Activated T-helper 2 cell treated with anti-CD3 and anti-CD28 coated beads, Interferon-gamma antibody, Interleukin-2, Interleukin-4, amounts not matched to agents 10 μg/mL and 5 μg/mL and 100 μg/mL, durations not matched to agents 14 hours and 24 hours and 36 hours (primary cell): ENCODE results near the gene VSX2. TPM values are rescaled to one million over a fixed set of nuclear protein-coding genes. Genes with fewer than 3 reads are reported as not detected.
A peak's percentile ranks its signal among the peaks of the same experiment; 100 is the strongest.

Experiments used
- DNase-seq: peaks from one replicate; pipeline ENCODE4 v3.0.0; 2021; ENCODE audit warnings: low spot score
- H3K27ac Mint-ChIP-seq: one replicate; pipeline ENCODE4 v1.8.0; 2021; ENCODE audit warnings: mixed read lengths
- H3K27me3 Mint-ChIP-seq: one replicate; pipeline ENCODE4 v1.8.0; 2021; ENCODE audit warnings: low read depth, mixed read lengths
- H3K36me3 Mint-ChIP-seq: one replicate; pipeline ENCODE4 v1.8.0; 2021; ENCODE audit warnings: low read depth, mixed read lengths
- H3K4me1 Mint-ChIP-seq: one replicate; pipeline ENCODE4 v1.8.0; 2021; ENCODE audit warnings: low read depth, mixed read lengths
- H3K4me3 Mint-ChIP-seq: one replicate; pipeline ENCODE4 v1.8.0; 2021; ENCODE audit warnings: low read depth, mild to moderate bottlenecking, moderate library complexity, mixed read lengths
- H3K9me3 Mint-ChIP-seq: one replicate; pipeline ENCODE4 v1.8.0; 2021; ENCODE audit warnings: mixed read lengths
- intact Hi-C: fragments of 100-400 bp; cut with micrococcal nuclease; formaldehyde crosslinking; loops from one replicate; pipeline ENCODE4 v1.15.1; 2023
- total RNA-seq: library from RNA; stranded (reverse); gene quantifications from 2 replicates; pipeline ENCODE4 v1.2.3, GENCODE V29; 2022

VSX2 gene
- total RNA-seq, 1 donor from 2014 or later, result not detected

DNA sequence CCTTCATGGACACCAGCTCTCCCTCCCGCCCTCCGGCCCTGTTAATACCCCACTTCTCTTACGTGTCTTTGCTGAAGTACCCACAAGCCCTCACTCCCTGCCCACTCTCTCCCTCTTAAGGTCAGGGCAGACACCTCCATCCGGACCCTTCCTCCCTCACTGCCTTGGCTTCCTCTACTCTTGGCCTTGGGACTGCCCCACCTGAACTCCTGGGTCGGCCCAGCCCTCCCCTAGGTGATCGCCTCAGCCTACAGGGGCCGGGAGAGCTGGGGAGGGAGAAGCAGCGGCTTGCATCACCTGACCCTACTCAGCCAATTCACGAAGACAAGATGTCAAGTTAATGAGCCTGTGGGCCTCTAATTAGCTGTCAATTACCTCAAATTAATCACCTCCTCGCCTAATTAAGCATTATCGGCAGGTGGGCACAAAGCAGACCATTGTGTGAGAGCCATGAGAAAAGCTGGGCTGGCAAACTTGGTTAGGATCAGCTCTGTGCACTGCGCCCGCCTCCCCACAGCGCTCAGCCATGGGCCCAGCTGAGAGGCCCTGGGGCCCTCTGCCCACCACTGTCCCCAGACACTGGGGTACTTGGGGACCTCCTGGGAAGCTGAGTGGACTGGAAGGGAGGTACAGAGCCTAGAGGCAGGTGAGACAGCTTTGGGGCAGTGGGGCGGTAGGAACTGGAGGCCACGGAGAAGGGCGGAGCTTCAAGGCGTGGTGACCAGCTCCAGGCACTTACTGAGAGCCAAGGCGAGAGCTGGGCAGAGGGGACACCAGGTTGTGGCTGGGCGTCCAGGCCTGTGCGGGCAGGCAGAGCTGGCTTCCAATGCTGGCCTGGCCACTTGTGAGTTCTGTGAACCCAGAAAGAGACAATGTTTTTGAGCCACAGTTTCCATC, 25.1 kb upstream of the VSX2 start:
- H3K9me3 Mint-ChIP-seq, result no peaks in the 10 kb centered on the region
- H3K4me3 Mint-ChIP-seq, result no peak overlapping the region
- intact Hi-C loops, result no loop called here
- DNase-seq, result no peak
- H3K4me1 Mint-ChIP-seq, result no peaks in the 10 kb centered on the region
- no peaks in the 10 kb centered on the region for H3K36me3 Mint-ChIP-seq
- peaks cover 8% of the 10 kb centered on the region for H3K27me3 Mint-ChIP-seq
- no peak overlapping the region for H3K27ac Mint-ChIP-seq

DNA sequence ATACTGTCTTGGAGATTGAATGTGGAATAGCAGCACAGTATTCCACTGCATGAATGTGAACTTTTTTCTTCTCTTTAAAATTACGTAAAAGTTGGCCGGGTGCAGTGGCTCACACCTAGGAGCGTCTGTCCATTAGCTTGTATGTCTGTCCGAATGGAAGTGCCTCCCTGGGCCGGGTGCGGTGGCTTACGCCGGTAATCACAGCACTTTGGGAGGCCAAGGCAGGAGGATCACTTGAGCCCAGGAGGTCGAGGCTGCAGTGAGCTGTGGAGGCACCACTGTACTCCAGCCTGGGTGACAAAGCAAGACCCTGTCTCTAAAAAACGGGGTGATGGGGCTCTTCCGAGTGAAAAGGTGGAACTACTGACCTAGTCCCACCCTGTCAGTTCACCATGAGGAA, 22.6 kb upstream of the VSX2 start:
- Mint-ChIP-seq H3K9me3 (no peaks in the 10 kb centered on the region), H3K4me3 (no peak overlapping the region), H3K27me3 (peaks cover 5% of the 10 kb centered on the region), H3K36me3 (no peaks in the 10 kb centered on the region), H3K27ac (no peak overlapping the region), H3K4me1 (no peaks in the 10 kb centered on the region)
- intact Hi-C loops, result loop anchor here (2.0 kb wide), 1 partner anchor 34 kb away; no protein-coding TSS in a partner anchor
- DNase-seq, result no peak

DNA sequence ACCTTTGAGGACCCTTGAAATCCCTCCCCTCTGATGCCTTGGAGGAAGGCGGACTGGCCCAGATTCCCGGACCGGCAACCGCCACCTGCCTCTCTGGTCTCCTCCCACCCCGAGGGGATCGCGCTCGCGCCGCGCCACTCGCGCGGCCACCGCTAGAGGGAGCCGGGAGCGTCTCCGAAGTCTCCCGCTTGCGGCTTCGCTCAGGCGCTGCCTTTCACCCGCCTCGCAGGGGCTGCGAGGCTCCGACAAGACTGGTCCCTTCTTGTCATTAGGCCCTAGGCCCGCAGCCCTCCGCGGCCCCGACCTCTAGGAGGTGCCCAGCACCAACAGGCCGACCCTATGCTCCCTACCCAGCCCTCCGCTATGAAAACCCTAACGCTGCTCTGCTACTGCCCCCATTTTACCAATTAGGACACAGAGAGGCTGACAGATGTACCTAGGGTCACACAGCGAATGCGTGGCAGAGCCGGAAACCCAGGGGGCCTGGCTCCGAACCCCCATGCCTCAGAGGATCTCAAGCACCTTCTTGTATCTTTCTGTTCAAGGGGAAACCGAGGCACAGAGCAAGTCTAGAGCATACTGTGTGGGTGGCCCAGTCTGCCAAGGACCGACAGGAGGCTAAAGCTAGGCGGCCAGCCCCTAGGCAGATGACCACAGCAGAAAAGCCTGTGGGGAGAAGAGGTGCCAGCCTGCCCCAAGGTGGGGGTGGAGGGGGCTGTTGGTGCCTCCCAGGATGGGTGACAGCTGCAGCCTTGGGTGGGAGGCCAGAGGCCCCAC, 21.4 kb upstream of the VSX2 start:
- Mint-ChIP-seq H3K4me3 (no peak overlapping the region), H3K9me3 (no peaks in the 10 kb centered on the region), H3K4me1 (no peaks in the 10 kb centered on the region), H3K27me3 (peaks cover 8% of the 10 kb centered on the region), H3K27ac (no peak overlapping the region), H3K36me3 (no peaks in the 10 kb centered on the region)
- peak; percentile 67 for DNase-seq
- intact Hi-C loops, result loop anchor here (2.0 kb wide), 1 partner anchor 33 kb away; no protein-coding TSS in a partner anchor

DNA sequence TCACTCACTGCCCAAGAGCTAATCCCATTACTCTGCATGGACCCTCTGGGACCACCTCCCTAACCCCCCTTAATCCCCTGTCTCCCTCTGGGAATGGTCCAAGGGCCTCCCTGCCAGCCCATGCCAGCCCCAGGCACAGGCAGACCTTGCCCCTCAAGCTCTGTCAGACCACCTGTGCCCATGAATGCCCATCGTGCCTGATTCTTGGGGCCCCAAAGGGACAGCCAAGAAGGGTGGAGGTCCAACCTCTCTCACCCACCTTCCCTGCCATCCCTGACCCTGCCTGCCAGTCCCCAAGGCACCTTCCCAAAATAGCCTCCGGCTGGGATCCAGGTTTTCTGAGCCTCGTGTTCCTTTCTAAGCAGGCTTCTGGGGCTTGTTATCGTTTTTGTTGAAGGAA, 20.8 kb upstream of the VSX2 start:
- H3K4me1 Mint-ChIP-seq, result no peaks in the 10 kb centered on the region
- no peaks in the 10 kb centered on the region for H3K36me3 Mint-ChIP-seq
- peaks cover 8% of the 10 kb centered on the region for H3K27me3 Mint-ChIP-seq
- no peak overlapping the region for H3K4me3 Mint-ChIP-seq
- intact Hi-C loops, result no loop called here
- DNase-seq, result no peak
- no peaks in the 10 kb centered on the region for H3K9me3 Mint-ChIP-seq
- H3K27ac Mint-ChIP-seq, result no peak overlapping the region

DNA sequence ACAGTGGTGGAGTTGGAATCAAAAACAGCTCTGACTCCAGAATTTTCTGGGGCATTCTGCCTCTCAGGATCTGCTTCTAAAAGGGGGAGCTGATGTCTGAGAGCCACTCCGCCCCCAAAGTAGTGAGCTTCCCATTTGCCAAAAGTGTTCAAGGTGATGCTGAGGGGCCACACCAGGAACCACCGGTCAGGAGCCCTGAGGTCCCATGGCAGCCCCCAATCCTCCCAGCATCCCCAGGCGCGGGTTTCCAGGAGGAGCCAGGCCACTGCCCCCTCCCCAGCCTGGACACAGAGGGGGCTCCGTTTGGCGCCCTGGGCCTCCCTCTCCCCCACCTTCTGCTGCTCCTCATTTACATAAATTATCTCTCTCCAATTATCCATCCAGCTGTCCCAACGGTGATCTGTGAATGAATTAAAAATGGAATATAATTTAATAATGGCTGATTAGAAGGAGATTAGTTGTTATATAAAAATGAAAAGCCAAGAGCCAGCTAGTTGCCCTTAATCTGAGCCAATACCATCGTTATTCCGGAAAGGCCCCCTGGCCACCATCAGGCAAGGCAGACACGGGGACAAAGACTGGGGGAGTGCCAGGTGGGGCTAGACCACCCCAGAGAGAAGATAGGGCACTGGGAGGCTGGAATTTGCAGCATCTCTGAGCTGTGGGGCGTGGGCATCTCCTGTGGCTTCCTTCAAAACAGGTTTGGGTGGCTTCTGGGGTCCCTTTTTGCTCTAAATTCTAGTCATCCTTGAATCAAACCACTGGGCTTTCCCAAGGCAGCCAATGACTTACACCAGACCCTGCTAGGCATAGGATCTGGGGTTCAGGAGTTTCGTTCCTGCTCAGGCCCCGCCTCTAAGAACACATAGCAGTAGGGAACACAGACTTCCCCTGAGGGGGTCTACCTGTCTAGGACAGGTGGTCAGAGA, 19.7 kb upstream of the VSX2 start:
- Mint-ChIP-seq H3K36me3 (no peaks in the 10 kb centered on the region), H3K4me3 (no peak overlapping the region), H3K27me3 (peaks cover 8% of the 10 kb centered on the region), H3K27ac (no peak overlapping the region), H3K4me1 (no peaks in the 10 kb centered on the region), H3K9me3 (no peaks in the 10 kb centered on the region)
- DNase-seq, result no peak
- intact Hi-C loops, result no loop called here

DNA sequence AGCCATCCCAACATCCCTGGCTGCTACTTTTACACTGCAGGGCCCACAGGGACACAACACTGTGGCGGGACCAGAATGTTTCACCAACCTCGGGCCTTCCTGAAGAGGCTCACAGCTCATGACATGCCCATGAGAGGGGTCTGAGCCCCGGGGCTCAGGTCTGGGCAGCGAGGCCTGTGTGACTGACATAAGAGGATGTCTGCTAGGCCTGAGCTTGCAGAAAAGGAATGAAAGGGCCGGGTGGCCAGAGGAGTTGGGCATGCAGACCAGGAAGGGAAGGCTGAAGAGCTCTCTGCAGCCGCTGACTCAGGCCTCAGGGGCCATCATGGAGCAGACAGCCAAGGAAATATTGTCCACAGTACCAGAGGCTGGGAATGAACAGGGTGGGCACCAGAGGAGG, 18.3 kb upstream of the VSX2 start:
- DNase-seq, result no peak
- intact Hi-C loops, result no loop called here
- Mint-ChIP-seq H3K36me3 (no peaks in the 10 kb centered on the region), H3K4me3 (no peak overlapping the region), H3K27ac (no peak overlapping the region), H3K4me1 (no peaks in the 10 kb centered on the region), H3K9me3 (no peaks in the 10 kb centered on the region), H3K27me3 (peaks cover 7% of the 10 kb centered on the region)

DNA sequence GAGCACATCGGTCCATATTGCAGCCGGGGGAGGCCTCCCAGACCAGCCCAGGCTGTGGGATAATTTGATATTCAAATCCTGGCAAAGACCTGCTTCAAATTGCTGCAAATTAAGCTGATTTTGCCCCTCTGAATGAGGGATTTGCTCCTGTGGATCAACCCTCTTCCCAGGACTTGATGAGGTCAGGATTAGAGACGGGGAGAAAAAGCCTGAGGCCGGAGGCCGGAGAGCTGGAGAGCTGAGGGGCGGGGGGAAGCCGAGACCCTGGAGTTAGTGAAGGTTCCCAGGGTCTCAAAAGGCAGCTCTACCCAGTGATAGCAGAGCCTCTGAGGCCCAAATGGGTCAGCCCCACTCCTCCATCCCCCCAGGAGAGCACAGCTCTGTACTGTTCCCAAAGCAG, 17.5 kb upstream of the VSX2 start:
- peaks cover 9% of the 10 kb centered on the region for H3K27me3 Mint-ChIP-seq
- H3K4me3 Mint-ChIP-seq, result no peak overlapping the region
- H3K9me3 Mint-ChIP-seq, result no peaks in the 10 kb centered on the region
- no peaks in the 10 kb centered on the region for H3K4me1 Mint-ChIP-seq
- no peak overlapping the region for H3K27ac Mint-ChIP-seq
- no peak for DNase-seq
- intact Hi-C loops, result no loop called here
- H3K36me3 Mint-ChIP-seq, result no peaks in the 10 kb centered on the region

DNA sequence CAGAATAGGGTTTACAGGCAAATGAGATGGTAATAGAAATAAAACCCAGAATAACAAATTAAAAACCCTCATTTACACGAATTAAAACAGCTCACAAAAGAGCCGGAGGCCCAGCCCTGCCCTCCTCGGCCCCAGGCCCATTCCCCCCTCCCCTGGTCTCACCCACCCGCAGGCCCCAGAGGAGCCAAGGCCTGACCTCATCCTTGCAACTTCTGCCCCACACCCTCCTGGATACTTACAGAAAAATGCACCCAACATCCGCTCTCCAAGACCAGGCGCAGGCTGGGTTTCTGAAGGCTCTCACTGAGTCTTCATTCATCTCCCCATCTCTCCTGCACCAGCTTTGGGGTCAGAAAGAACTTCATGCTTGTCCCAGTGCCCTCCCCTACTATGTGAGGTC, 16.2 kb upstream of the VSX2 start:
- Mint-ChIP-seq H3K4me3 (no peak overlapping the region), H3K9me3 (no peaks in the 10 kb centered on the region), H3K4me1 (no peaks in the 10 kb centered on the region), H3K27ac (no peak overlapping the region), H3K36me3 (no peaks in the 10 kb centered on the region), H3K27me3 (peaks cover 17% of the 10 kb centered on the region)
- no peak for DNase-seq
- intact Hi-C loops, result no loop called here

DNA sequence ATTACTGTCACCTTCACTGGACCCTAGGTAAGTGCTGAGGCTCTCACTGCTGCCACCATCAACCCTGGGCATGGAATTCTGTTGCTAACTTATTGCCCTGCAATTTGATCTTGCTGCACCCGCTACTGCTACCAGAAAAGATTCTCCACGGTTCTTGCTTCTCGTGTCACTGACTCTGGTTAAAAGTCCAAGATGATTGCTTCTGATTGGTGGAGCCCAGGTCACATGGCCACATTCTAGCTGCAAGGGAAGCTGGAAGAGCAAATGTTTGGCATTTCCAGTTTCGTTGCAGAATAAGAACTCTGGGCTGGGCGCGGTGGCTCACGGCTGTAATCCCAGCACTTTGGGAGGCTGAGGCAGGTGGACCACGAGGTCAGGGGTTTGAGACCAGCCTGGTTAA, 7.5 kb upstream of the VSX2 start:
- Mint-ChIP-seq H3K4me3 (no peak overlapping the region), H3K36me3 (no peaks in the 10 kb centered on the region), H3K9me3 (peaks cover 4% of the 10 kb centered on the region), H3K27ac (no peak overlapping the region), H3K27me3 (peaks cover 38% of the 10 kb centered on the region), H3K4me1 (no peaks in the 10 kb centered on the region)
- intact Hi-C loops, result no loop called here
- DNase-seq, result no peak

DNA sequence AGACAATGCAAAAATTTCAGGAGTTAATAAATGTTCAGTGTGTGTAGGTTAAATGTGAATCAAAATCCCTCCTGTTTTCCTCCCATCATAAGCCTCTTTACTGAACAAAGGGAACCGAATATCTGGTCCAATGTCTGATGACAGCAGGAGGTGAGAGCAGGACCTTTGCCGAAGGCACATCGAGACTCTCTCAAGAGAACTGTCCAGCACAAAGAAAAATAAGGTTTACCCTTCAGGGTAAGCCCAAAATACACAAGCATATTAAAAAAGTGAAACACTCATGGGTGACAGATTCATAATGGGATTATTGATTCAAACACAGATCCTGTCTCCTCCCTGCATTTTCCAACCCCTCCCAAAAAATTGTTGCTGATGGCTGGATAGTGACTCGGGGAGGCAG, 4.2 kb upstream of the VSX2 start:
- H3K27me3 Mint-ChIP-seq, result peaks cover 42% of the 10 kb centered on the region
- no peak overlapping the region for H3K4me3 Mint-ChIP-seq
- DNase-seq, result no peak
- H3K9me3 Mint-ChIP-seq, result peaks cover 4% of the 10 kb centered on the region
- intact Hi-C loops, result no loop called here
- H3K4me1 Mint-ChIP-seq, result no peaks in the 10 kb centered on the region
- H3K27ac Mint-ChIP-seq, result no peak overlapping the region
- H3K36me3 Mint-ChIP-seq, result no peaks in the 10 kb centered on the region

DNA sequence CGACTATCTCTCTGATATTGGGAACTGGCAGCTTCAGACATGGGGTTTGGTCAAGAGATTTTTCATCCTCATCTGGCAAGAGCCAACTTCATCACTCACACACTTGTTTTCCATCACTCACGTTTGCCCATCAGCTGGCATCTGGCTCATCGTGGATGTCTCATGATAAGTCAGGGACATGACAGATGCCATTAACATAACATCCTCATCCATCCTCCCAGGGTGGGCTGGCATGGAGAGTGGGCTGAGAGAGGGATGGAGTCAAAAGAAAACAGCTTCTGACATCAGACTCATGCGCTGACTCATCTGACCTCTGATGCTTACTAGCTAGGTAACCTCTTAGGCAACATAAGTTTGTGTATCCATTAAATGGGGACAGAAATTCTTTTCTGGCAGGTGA, 1.8 kb upstream of the VSX2 start:
- no peak overlapping the region for H3K4me3 Mint-ChIP-seq
- H3K27ac Mint-ChIP-seq, result no peak overlapping the region
- H3K9me3 Mint-ChIP-seq, result peaks cover under 1% of the 10 kb centered on the region
- peaks cover 7% of the 10 kb centered on the region for H3K4me1 Mint-ChIP-seq
- DNase-seq, result no peak
- peaks cover 57% of the 10 kb centered on the region for H3K27me3 Mint-ChIP-seq
- H3K36me3 Mint-ChIP-seq, result no peaks in the 10 kb centered on the region
- intact Hi-C loops, result no loop called here
